ENCODE results near the gene KRTAP12-3.
"Not testable (repeated sequence)": the region's sequence is repeated elsewhere in the genome, so short reads cannot be mapped to it uniquely, and the experiment has no call there.

The KRTAP12-3 gene

DNA sequence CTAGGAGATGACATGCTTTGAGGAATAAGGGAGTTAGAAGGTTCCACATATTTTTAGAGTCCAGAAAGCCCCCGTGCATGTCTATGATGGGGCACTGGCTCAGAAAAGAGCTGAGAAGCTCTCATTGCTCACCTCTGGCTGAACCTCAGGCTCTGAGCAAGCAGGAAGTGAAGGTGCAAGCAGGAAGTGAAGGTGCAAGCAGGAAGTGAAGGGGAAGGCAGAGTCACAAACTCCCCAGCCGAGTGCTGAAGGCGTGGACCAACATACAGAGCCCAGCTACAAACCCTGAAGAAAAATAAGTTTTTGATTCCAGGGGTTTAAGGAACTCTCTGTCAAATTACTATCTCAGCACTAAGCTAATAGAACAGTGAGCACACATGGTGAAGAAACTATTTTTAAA lies 38.8 kb upstream of the KRTAP12-3 start:
- Mint-ChIP-seq H3K4me1 (peaks cover 39% of the 10 kb centered on the region), H3K36me3 (no peaks in the 10 kb centered on the region), H3K27ac (peak overlapping the region; percentile 91), H3K4me3 (peak overlapping the region; percentile 51), H3K9me3 (peaks cover 29% of the 10 kb centered on the region)
- ATAC-seq (peak; percentile 98), DNase-seq (ENCODE audit: low spot score in 2 of 2) (peak; percentile 26 to 67)

GRCh38 chr21:44619886-44620285 lies 37.8 kb upstream of the KRTAP12-3 start:
- H3K36me3 Mint-ChIP-seq, result no peaks in the 10 kb centered on the region
- no peak overlapping the region for H3K4me3 Mint-ChIP-seq
- peaks cover 38% of the 10 kb centered on the region for H3K9me3 Mint-ChIP-seq
- ATAC-seq, result no peak
- H3K27ac Mint-ChIP-seq, result peak overlapping the region; percentile 91
- no peak for DNase-seq (ENCODE audit: low spot score in 2 of 2)
- peaks cover 43% of the 10 kb centered on the region for H3K4me1 Mint-ChIP-seq

DNA sequence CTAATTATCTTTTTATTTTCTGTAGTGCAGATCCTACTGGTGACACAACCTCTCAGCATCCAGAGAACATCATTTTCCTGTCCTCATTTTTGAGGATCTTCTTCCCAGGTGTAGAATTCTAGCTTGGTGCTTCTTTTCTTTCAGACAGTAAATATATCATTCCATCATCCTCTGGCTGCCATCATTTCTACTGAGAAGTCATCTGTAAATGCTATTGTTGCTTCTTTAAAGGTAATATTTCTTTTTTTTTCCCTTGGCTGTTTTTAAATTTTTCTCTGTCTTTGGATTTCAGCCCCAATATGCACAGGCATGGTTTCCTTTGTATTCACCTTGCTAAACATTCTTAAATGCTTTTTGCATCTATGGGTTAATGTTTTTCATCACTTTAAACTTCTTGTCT lies 34.2 kb upstream of the KRTAP12-3 start:
- ATAC-seq (no peak), DNase-seq (ENCODE audit: low spot score in 2 of 2) (no peak)
- no peaks in the 10 kb centered on the region for H3K36me3 Mint-ChIP-seq
- no peak overlapping the region for H3K4me3 Mint-ChIP-seq
- no peak overlapping the region for H3K27ac Mint-ChIP-seq
- H3K9me3 Mint-ChIP-seq, result peaks cover 39% of the 10 kb centered on the region
- H3K4me1 Mint-ChIP-seq, result peaks cover 43% of the 10 kb centered on the region

- Mint-ChIP-seq H3K4me1 (peaks cover 45% of the 10 kb centered on the region), H3K36me3 (no peaks in the 10 kb centered on the region), H3K4me3 (no peak overlapping the region), H3K27ac (no peak overlapping the region), H3K9me3 (peaks cover 32% of the 10 kb centered on the region)
- DNase-seq (ENCODE audit: low spot score in 2 of 2), result no peak
- no peak for ATAC-seq
Measured at GRCh38 chr21:44625756-44626155, 32.0 kb upstream of the KRTAP12-3 start.

DNA sequence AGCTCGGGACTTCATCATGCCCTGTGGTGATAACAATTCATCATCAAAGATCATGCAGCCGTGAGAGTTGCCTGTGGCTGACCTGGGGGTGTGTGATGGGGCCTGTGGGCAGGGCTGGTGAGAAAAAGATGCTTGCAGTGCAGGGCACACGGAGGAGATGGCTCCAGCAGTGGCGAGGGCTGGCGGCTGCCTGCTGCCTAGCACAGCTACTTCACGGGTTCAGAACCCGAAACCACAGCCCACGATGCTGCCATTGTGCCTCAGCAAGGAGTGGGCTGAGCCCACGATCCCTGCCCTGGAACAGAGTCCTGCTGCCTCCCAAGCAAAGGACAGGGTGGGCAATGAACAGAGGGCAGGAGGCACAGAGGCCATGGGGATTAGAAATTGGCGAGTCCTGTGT lies 31.5 kb upstream of the KRTAP12-3 start:
- Mint-ChIP-seq H3K27ac (no peak overlapping the region), H3K9me3 (peaks cover 36% of the 10 kb centered on the region), H3K4me1 (peaks cover 45% of the 10 kb centered on the region), H3K36me3 (no peaks in the 10 kb centered on the region), H3K4me3 (peak overlapping the region; percentile 22)
- ATAC-seq, result peak; percentile 94
- peak in 1 of 2 donors; percentile 17 for DNase-seq (ENCODE audit: low spot score in 2 of 2)

GRCh38 chr21:44626673-44627143 lies 31.0 kb upstream of the KRTAP12-3 start, which contains the start of gene KRTAP10-9:
Gene KRTAP10-9 (plus strand): TSS chr21:44627093. CDS start chr21:44627172, 79 bp downstream.
- ATAC-seq, result no peak
- peak within 1 kb of the TSS; percentile 73 for H3K27ac Mint-ChIP-seq

GRCh38 chr21:44627181-44627822 lies 30.4 kb upstream of the KRTAP12-3 start:
- Mint-ChIP-seq H3K4me1 (peaks cover 45% of the 10 kb centered on the region), H3K27ac (peak overlapping the region; percentile 73), H3K9me3 (peaks cover 43% of the 10 kb centered on the region)
- not testable (repeated sequence) for DNase-seq (ENCODE audit: low spot score in 2 of 2); H3K36me3 Mint-ChIP-seq; ATAC-seq; H3K4me3 Mint-ChIP-seq

More at GRCh38 chr21:44626673-44627143, 31.0 kb upstream of the KRTAP12-3 start, which contains the start of gene KRTAP10-9:
- Mint-ChIP-seq H3K4me1 (peaks cover 45% of the 10 kb centered on the region), H3K4me3 (peak within 1 kb of the TSS; percentile 22), H3K36me3 (no peaks in the 10 kb centered on the region), H3K9me3 (peaks cover 39% of the 10 kb centered on the region)
- DNase-seq (ENCODE audit: low spot score in 2 of 2), result no peak

DNA sequence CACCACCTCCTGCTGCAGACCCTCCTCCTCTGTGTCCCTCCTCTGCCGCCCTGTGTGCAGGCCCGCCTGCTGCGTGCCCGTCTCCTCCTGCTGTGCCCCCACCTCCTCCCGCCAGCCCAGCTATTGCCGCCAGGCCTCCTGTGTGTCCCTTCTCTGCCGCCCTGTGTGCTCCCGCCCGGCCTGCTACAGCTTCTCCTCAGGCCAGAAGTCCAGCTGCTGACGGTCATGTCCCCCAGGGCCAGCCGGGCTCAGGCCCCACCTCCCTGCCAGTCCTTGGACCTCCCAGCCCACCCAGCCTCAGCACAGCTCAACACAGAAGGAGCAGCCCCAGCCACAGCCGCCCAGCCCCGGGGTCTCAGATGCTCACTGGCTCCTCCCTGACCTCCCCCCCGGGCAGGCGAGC lies 29.9 kb upstream of the KRTAP12-3 start:
- not testable (repeated sequence) for H3K4me3 Mint-ChIP-seq; DNase-seq (ENCODE audit: low spot score in 2 of 2); ATAC-seq; H3K36me3 Mint-ChIP-seq
- H3K4me1 Mint-ChIP-seq, result peaks cover 45% of the 10 kb centered on the region
- H3K27ac Mint-ChIP-seq, result peak overlapping the region; percentile 73
- H3K9me3 Mint-ChIP-seq, result peaks cover 41% of the 10 kb centered on the region

- Mint-ChIP-seq H3K36me3 (no peaks in the 10 kb centered on the region), H3K4me1 (peaks cover 45% of the 10 kb centered on the region), H3K27ac (peak overlapping the region; percentile 3), H3K9me3 (peaks cover 39% of the 10 kb centered on the region), H3K4me3 (no peak overlapping the region)
- DNase-seq (ENCODE audit: low spot score in 2 of 2), result no peak
- no peak for ATAC-seq
Measured at GRCh38 chr21:44628707-44629391, 28.9 kb upstream of the KRTAP12-3 start.

DNA sequence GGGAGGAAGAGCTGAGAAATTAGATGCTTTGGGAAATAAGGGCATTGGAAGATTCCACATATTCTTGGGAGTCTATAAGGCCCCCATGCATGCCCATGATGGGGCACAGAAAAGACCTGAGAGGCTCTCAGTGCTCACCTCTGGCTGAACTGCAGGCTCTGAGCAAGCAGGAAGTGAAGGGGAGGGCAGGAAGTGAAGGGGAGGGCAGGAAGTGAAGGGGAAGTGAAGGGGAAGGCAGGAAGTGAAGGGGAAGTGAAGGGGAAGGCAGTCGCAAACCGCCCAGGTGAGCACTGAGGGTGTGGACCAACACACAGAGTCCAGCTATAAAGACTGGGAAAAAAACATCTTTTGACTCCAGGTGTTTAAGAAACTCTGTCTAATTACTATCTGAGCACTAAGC lies 27.3 kb upstream of the KRTAP12-3 start:
- peaks cover 38% of the 10 kb centered on the region for H3K4me1 Mint-ChIP-seq
- no peak for DNase-seq (ENCODE audit: low spot score in 2 of 2)
- no peak for ATAC-seq
- H3K4me3 Mint-ChIP-seq, result no peak overlapping the region
- H3K9me3 Mint-ChIP-seq, result peaks cover 28% of the 10 kb centered on the region
- H3K27ac Mint-ChIP-seq, result peak overlapping the region; percentile 3
- no peaks in the 10 kb centered on the region for H3K36me3 Mint-ChIP-seq

GRCh38 chr21:44632067-44632466 lies 25.7 kb upstream of the KRTAP12-3 start:
- H3K4me1 Mint-ChIP-seq, result peaks cover 25% of the 10 kb centered on the region
- H3K36me3 Mint-ChIP-seq, result no peaks in the 10 kb centered on the region
- H3K4me3 Mint-ChIP-seq, result no peak overlapping the region
- H3K9me3 Mint-ChIP-seq, result peaks cover 28% of the 10 kb centered on the region
- ATAC-seq (no peak), DNase-seq (ENCODE audit: low spot score in 2 of 2) (no peak)
- no peak overlapping the region for H3K27ac Mint-ChIP-seq

DNA sequence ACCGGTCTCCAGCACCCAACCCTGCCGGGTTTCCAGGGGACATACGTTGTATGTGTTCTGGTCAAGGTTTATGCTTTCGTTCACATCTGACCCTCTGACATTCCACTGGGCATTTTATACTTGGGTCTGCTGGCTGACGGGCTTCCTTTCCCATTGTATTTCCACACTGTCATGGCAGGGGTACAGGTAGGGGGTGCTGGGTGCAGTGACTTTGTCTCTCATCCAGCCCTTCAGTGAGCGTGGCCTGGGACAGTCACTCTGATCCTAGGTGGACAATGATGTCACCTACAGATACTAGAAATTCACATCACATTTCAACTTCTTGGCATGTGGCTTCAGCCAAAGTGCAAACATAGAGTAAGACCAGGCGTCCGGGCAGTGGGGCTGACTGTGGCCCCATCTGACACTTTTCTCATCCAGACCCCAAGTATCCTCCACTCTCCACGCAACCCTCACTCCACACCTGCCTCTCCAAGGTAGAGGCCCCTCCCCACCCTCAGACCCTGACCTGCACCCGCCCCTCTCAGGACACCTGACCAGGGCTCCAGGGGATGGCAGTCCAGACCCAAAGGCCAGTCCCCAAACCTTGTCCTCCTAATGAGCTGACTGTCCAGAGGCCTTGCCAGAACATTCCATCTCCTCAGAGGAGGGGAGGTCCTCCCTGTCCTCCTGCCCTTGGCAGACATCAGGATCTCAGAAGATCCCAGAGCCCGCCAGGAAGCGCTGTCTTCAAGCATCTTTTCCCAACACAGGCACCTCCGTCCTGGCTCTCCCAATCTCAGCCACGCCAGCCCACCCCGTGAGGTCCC lies 21.3 kb upstream of the KRTAP12-3 start:
- Mint-ChIP-seq H3K4me1 (peaks cover 10% of the 10 kb centered on the region), H3K4me3 (no peak overlapping the region), H3K36me3 (no peaks in the 10 kb centered on the region), H3K27ac (no peak overlapping the region), H3K9me3 (peaks cover 20% of the 10 kb centered on the region)
- ATAC-seq (no peak), DNase-seq (ENCODE audit: low spot score in 2 of 2) (no peak)

- no peak within 1 kb of the TSS for H3K27ac Mint-ChIP-seq
- DNase-seq (ENCODE audit: low spot score in 2 of 2), result no peak
- H3K36me3 Mint-ChIP-seq, result no peaks in the 10 kb centered on the region
- H3K4me3 Mint-ChIP-seq, result no peak within 1 kb of the TSS
- peaks cover 14% of the 10 kb centered on the region for H3K9me3 Mint-ChIP-seq
- H3K4me1 Mint-ChIP-seq, result peaks cover 10% of the 10 kb centered on the region
- no peak for ATAC-seq
Measured at GRCh38 chr21:44637018-44637850, 20.5 kb upstream of the KRTAP12-3 start, which contains the start of gene KRTAP10-10. Gene KRTAP10-10 (plus strand): TSS chr21:44637356. CDS start chr21:44637418, 62 bp downstream.

GRCh38 chr21:44637851-44638348 lies 19.8 kb upstream of the KRTAP12-3 start:
- peak in 1 of 2 donors; percentile 18 for DNase-seq (ENCODE audit: low spot score in 2 of 2)
- peaks cover 12% of the 10 kb centered on the region for H3K9me3 Mint-ChIP-seq
- H3K27ac Mint-ChIP-seq, H3K4me3 Mint-ChIP-seq, H3K36me3 Mint-ChIP-seq, ATAC-seq, H3K4me1 Mint-ChIP-seq: not testable (repeated sequence)

Data from stimulated activated effector memory CD8-positive, alpha-beta T cell treated with anti-CD3 and anti-CD28 coated beads, Interleukin-12 subunit alpha, Interleukin-12 subunit beta, amount 100 ng/mL, for 72 hours (primary cell).